HG02610 (cell line): ENCODE results near the gene KANSL1L.
"Not testable (repeated sequence)": the region's sequence is repeated elsewhere in the genome, so short reads cannot be mapped to it uniquely, and the experiment has no call there.

ENCODE experiments used
- ATAC-seq: cut with Tn5 transposase; IDR thresholded peaks from one replicate; pipeline ENCODE4 v1.9.1; 2021; ENCODE audit warnings: mild to moderate bottlenecking, moderate library complexity; ENCODE audit not compliant: unreplicated experiment

KANSL1L gene

GRCh38 chr2:210171309-210172218 is at the start of gene KANSL1L:
KANSL1L (minus strand) TSS chr2:210171409; CDS start chr2:210154582, 16,827 bp downstream.
- peak; percentile 69 for ATAC-seq

- no peak for ATAC-seq
These were observed 43.9 kb upstream of the KANSL1L start for GRCh38 chr2:210215120-210215519.

- ATAC-seq: no peak
These were observed 39.0 kb upstream of the KANSL1L start for GRCh38 chr2:210210185-210210584.

GRCh38 chr2:210207929-210208328 is 36.7 kb upstream of the KANSL1L start:
- ATAC-seq: no peak

GRCh38 chr2:210203558-210203957 is 32.3 kb upstream of the KANSL1L start:
- ATAC-seq: no peak

GRCh38 chr2:210203147-210203546 is 31.9 kb upstream of the KANSL1L start:
- no peak for ATAC-seq

GRCh38 chr2:210199854-210200253 is 28.6 kb upstream of the KANSL1L start:
- ATAC-seq: no peak

GRCh38 chr2:210199186-210199765 is 28.1 kb upstream of the KANSL1L start:
- no peak for ATAC-seq

- ATAC-seq: no peak
These were observed 27.1 kb upstream of the KANSL1L start for GRCh38 chr2:210198326-210198725.

- no peak for ATAC-seq
These were observed 26.5 kb upstream of the KANSL1L start for GRCh38 chr2:210197720-210198119.

GRCh38 chr2:210195101-210195852 is 24.1 kb upstream of the KANSL1L start:
- ATAC-seq: no peak

GRCh38 chr2:210190345-210190744 is 19.1 kb upstream of the KANSL1L start:
- no peak for ATAC-seq

GRCh38 chr2:210189452-210190138 is 18.4 kb upstream of the KANSL1L start:
- ATAC-seq: no peak

- no peak for ATAC-seq
These were observed 17.5 kb upstream of the KANSL1L start for GRCh38 chr2:210188755-210189154.

GRCh38 chr2:210188190-210188589 is 17.0 kb upstream of the KANSL1L start:
- ATAC-seq: no peak

GRCh38 chr2:210183936-210184335 is 12.7 kb upstream of the KANSL1L start:
- not testable (repeated sequence) for ATAC-seq

- ATAC-seq: not testable (repeated sequence)
These were observed 10.4 kb upstream of the KANSL1L start for GRCh38 chr2:210181606-210182088.

- ATAC-seq: not testable (repeated sequence)
These were observed 9.9 kb upstream of the KANSL1L start for GRCh38 chr2:210181033-210181605.

- no peak for ATAC-seq
These were observed 9.3 kb upstream of the KANSL1L start for GRCh38 chr2:210180477-210180876.

GRCh38 chr2:210179351-210179990 is 8.3 kb upstream of the KANSL1L start:
- ATAC-seq: no peak
